WTC11 (cell line): Measurements from ENCODE around the gene PGAM5. TPM values are rescaled to one million over a fixed set of nuclear protein-coding genes. Genes with fewer than 3 reads are reported as not detected.

ENCODE experiments used
- ATAC-seq: fragments of 200-7000 bp; cut with Tn5 transposase; 2 replicates; pipeline ENCODE4 v1.10.0; 2021; ENCODE audit warnings: mild to moderate bottlenecking, moderate library complexity
- CTCF ChIA-PET: fragments of 300-600 bp; sonication (Branson Sonifier 250); formaldehyde crosslinking; loops from one replicate; lab custom pipeline; 2021; ENCODE audit warnings: antibody characterized with exemption; lab: Charles Lee
- POLR2A ChIA-PET: fragments of 350-600 bp; sonication (Branson Sonifier 250); formaldehyde crosslinking; loops from one replicate; lab custom pipeline; 2021; ENCODE audit warnings: antibody characterized with exemption; lab: Charles Lee
- DNase-seq: peaks from one replicate; pipeline ENCODE4 v3.0.0; 2021; ENCODE audit warnings: low spot score
- H3K27ac Mint-ChIP-seq: 2 replicates; pipeline ENCODE4 v1.8.0; 2021; ENCODE audit warnings: mixed read lengths
- H3K27me3 Mint-ChIP-seq: 2 replicates; pipeline ENCODE4 v1.8.0; 2021; ENCODE audit warnings: low read depth, mild to moderate bottlenecking, moderate library complexity, mixed read lengths
- H3K36me3 Mint-ChIP-seq: 2 replicates; pipeline ENCODE4 v1.8.0; 2021; ENCODE audit warnings: mixed read lengths
- H3K4me1 Mint-ChIP-seq: 2 replicates; pipeline ENCODE4 v1.8.0; 2022; ENCODE audit warnings: mixed read lengths
- H3K4me3 Mint-ChIP-seq: 2 replicates; pipeline ENCODE4 v1.8.0; 2021; ENCODE audit warnings: mild to moderate bottlenecking, moderate library complexity, mixed read lengths
- H3K9me3 Mint-ChIP-seq: 2 replicates; pipeline ENCODE4 v1.8.0; 2021; ENCODE audit warnings: mixed read lengths
- CBFB ChIP-seq: sonication (generic); formaldehyde crosslinking; IDR thresholded peaks from 2 replicates; pipeline ENCODE4 v1.8.1; 2022; ENCODE audit warnings: mild to moderate bottlenecking, low read depth, missing genetic modification reagents
- E2F1 ChIP-seq: sonication (generic); formaldehyde crosslinking; IDR thresholded peaks from 2 replicates; pipeline ENCODE4 v1.8.0; 2022; ENCODE audit warnings: mild to moderate bottlenecking, missing genetic modification reagents
- ETV6 ChIP-seq: sonication (generic); formaldehyde crosslinking; IDR thresholded peaks from 2 replicates; pipeline ENCODE4 v1.8.1; 2022; ENCODE audit warnings: mild to moderate bottlenecking, missing genetic modification reagents
- FOXK1 ChIP-seq: sonication (generic); formaldehyde crosslinking; IDR thresholded peaks from 2 replicates; pipeline ENCODE4 v1.8.0; 2022; ENCODE audit warnings: mild to moderate bottlenecking, moderate library complexity, missing genetic modification reagents
- KAT7 ChIP-seq: sonication (generic); formaldehyde crosslinking; IDR thresholded peaks from 2 replicates; pipeline ENCODE4 v1.8.1; 2023; ENCODE audit warnings: missing genetic modification reagents, mild to moderate bottlenecking, borderline replicate concordance
- OVOL2 ChIP-seq: fragments of 250-450 bp; sonication (Bioruptor Pico); IDR thresholded peaks from 2 replicates; pipeline ENCODE4 v1.9.0; 2021; ENCODE audit warnings: mild to moderate bottlenecking, borderline replicate concordance
- SMAD4 ChIP-seq: sonication (generic); formaldehyde crosslinking; IDR thresholded peaks from 2 replicates; pipeline ENCODE4 v1.8.0; 2022; ENCODE audit warnings: mild to moderate bottlenecking, missing genetic modification reagents
- ZBTB43 ChIP-seq: sonication (generic); formaldehyde crosslinking; IDR thresholded peaks from 2 replicates; pipeline ENCODE4 v1.8.1; 2023; ENCODE audit warnings: mild to moderate bottlenecking, missing genetic modification reagents
- ZNF317 ChIP-seq: sonication (generic); formaldehyde crosslinking; IDR thresholded peaks from 2 replicates; pipeline ENCODE4 v1.8.1; 2023; ENCODE audit warnings: low read depth, mild to moderate bottlenecking, moderate library complexity, missing genetic modification reagents, borderline replicate concordance
- ZNF425 ChIP-seq: fragments of 250-450 bp; sonication (Bioruptor Pico); conservative IDR thresholded peaks from 2 replicates; pipeline ENCODE4 v1.9.0; 2021; ENCODE audit warnings: mild to moderate bottlenecking
- ZNF532 ChIP-seq: fragments of 250-450 bp; sonication (Bioruptor Pico); IDR thresholded peaks from 2 replicates; pipeline ENCODE4 v1.9.0; 2021; ENCODE audit warnings: mild to moderate bottlenecking, borderline replicate concordance
- total RNA-seq: library from RNA; stranded (reverse); gene quantifications from 3 replicates; pipeline ENCODE4 v1.2.3, GENCODE V29; 2021
- TF ChIP-seq, protein P1 (sequence below): sonication (generic); formaldehyde crosslinking; IDR thresholded peaks from 2 replicates; pipeline ENCODE4 v1.8.1; 2022; ENCODE audit warnings: missing genetic modification reagents, borderline replicate concordance
- TF ChIP-seq, protein P2 (sequence below): fragments of 250-450 bp; sonication (Bioruptor Pico); IDR thresholded peaks from 2 replicates; pipeline ENCODE4 v1.8.0; 2021; ENCODE audit warnings: mild to moderate bottlenecking
- TF ChIP-seq, protein P3 (sequence below): sonication (generic); formaldehyde crosslinking; IDR thresholded peaks from 2 replicates; pipeline ENCODE4 v1.8.1; 2023; ENCODE audit warnings: mild to moderate bottlenecking, missing genetic modification reagents, moderate library complexity

Gene PGAM5
- total RNA-seq, 1 experiment from 2014 or later = 89.7 TPM

DNA sequence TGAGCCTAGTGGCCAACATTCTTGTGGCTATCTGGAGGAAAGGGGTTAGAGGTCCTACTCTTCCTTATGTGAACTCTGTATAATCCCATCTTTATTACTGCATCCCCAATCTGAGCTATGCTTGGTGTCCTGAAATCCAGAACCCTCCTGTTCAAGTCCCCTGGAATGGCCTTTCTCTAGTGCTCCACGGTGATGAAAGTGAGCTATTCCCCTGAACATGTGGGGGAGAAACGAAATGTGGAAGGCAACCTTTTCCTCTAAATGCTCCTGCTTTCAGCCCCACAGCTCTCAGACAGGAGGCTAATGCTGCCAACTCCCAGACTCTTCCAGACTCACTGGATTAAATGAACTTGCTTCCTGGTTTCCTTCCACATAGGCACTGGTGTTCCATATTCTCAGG, 2.5 kb upstream of the PGAM5 start:
- POLR2A ChIA-PET = no interaction called here
- Mint-ChIP-seq H3K36me3 (peaks cover 3% of the 10 kb centered on the region; the same call in 1 of the 2 replicates), H3K27me3 (no peaks in the 10 kb centered on the region), H3K9me3 (peaks cover 10% of the 10 kb centered on the region), H3K27ac (peak overlapping the region; percentile 17; the same call in 1 of the 2 replicates), H3K4me3 (no peak overlapping the region), H3K4me1 (peaks cover 18% of the 10 kb centered on the region)
- no peak for TF ChIP-seq ETV6 (CRISPR knock-in tag)
- TF ChIP-seq ZNF532 (CRISPR knock-in tag) = no peak
- TF ChIP-seq ZNF317 (CRISPR knock-in tag) = no peak
- no peak for TF ChIP-seq CBFB (CRISPR knock-in tag)
- TF ChIP-seq KAT7 (CRISPR knock-in tag) = no peak
- TF ChIP-seq, protein P1, sequence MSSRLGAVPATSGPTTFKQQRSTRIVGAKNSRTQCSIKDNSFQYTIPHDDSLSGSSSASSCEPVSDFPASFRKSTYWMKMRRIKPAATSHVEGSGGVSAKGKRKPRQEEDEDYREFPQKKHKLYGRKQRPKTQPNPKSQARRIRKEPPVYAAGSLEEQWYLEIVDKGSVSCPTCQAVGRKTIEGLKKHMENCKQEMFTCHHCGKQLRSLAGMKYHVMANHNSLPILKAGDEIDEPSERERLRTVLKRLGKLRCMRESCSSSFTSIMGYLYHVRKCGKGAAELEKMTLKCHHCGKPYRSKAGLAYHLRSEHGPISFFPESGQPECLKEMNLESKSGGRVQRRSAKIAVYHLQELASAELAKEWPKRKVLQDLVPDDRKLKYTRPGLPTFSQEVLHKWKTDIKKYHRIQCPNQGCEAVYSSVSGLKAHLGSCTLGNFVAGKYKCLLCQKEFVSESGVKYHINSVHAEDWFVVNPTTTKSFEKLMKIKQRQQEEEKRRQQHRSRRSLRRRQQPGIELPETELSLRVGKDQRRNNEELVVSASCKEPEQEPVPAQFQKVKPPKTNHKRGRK (CRISPR knock-in tag) = no peak
- no peak for TF ChIP-seq ZNF425 (CRISPR knock-in tag)
- ATAC-seq (no peak), DNase-seq (no peak)
- CTCF ChIA-PET = interaction anchor here (0.6 to 1.7 kb wide), 2 partner anchors 61 to 68 kb away, joined by 3 to 4 read pairs; no protein-coding TSS in a partner anchor

DNA sequence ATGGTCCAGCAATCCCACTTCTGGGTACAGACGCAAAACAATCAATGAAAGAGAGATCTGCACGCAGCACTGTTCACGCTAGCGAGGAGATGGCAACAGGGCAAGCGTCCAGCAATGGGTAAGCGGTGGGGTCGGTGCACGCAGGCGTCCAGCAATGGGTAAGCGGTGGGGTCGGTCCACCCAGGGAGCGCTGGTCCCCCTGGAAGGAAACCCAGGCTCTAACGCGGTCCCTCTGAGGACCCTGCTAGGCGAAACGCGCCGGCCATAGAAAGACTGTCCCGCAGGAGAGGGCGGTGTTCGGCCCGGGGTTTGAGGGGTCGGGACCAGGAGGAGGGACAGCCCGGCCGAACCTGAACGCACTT, 618 bp upstream of the PGAM5 start:
- H3K27ac Mint-ChIP-seq = peak overlapping the region; percentile 81
- peak; percentile 57 for ATAC-seq
- ChIA-PET POLR2A (interaction anchor here (0.6 kb wide), 1 partner anchor 13 kb away, joined by 4 read pairs; no protein-coding TSS in a partner anchor), CTCF (interaction anchor here (1.1 kb wide), 1 partner anchor 92 kb away, joined by 3 read pairs; the partner anchor contains the start of gene P2RX2)
- peak; percentile 44 for DNase-seq
- peaks cover 11% of the 10 kb centered on the region for H3K36me3 Mint-ChIP-seq
- peaks cover 10% of the 10 kb centered on the region for H3K9me3 Mint-ChIP-seq
- no peaks in the 10 kb centered on the region for H3K27me3 Mint-ChIP-seq
- peak overlapping the region; percentile 90 for H3K4me3 Mint-ChIP-seq
- peaks cover 11% of the 10 kb centered on the region; the same call in 1 of the 2 replicates for H3K4me1 Mint-ChIP-seq
- TF ChIP-seq ZBTB43 (CRISPR knock-in tag) = 0 out of 2 replicates have a peak, but pooled peaks have one; percentile 34
- no peak for TF ChIP-seq ZNF425 (CRISPR knock-in tag)
- no peak for TF ChIP-seq OVOL2
- TF ChIP-seq, protein P2, sequence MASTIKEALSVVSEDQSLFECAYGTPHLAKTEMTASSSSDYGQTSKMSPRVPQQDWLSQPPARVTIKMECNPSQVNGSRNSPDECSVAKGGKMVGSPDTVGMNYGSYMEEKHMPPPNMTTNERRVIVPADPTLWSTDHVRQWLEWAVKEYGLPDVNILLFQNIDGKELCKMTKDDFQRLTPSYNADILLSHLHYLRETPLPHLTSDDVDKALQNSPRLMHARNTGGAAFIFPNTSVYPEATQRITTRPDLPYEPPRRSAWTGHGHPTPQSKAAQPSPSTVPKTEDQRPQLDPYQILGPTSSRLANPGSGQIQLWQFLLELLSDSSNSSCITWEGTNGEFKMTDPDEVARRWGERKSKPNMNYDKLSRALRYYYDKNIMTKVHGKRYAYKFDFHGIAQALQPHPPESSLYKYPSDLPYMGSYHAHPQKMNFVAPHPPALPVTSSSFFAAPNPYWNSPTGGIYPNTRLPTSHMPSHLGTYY (CRISPR knock-in tag) = no peak
- TF ChIP-seq, protein P3, sequence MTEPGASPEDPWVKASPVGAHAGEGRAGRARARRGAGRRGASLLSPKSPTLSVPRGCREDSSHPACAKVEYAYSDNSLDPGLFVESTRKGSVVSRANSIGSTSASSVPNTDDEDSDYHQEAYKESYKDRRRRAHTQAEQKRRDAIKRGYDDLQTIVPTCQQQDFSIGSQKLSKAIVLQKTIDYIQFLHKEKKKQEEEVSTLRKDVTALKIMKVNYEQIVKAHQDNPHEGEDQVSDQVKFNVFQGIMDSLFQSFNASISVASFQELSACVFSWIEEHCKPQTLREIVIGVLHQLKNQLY (CRISPR knock-in tag) = no peak
- no peak; the same call in 1 of the 2 replicates for TF ChIP-seq FOXK1 (CRISPR knock-in tag)
- TF ChIP-seq SMAD4 (CRISPR knock-in tag) = no peak
- TF ChIP-seq E2F1 (CRISPR knock-in tag) = no peak
